GM18511 (cell line): ENCODE measurements around the gene REG1A.

ENCODE experiments used
- ATAC-seq: cut with Tn5 transposase; IDR thresholded peaks from one replicate; pipeline ENCODE4 v1.9.1; 2021; ENCODE audit warnings: mild to moderate bottlenecking, moderate library complexity; ENCODE audit not compliant: unreplicated experiment

REG1A gene, protein sequence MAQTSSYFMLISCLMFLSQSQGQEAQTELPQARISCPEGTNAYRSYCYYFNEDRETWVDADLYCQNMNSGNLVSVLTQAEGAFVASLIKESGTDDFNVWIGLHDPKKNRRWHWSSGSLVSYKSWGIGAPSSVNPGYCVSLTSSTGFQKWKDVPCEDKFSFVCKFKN

DNA sequence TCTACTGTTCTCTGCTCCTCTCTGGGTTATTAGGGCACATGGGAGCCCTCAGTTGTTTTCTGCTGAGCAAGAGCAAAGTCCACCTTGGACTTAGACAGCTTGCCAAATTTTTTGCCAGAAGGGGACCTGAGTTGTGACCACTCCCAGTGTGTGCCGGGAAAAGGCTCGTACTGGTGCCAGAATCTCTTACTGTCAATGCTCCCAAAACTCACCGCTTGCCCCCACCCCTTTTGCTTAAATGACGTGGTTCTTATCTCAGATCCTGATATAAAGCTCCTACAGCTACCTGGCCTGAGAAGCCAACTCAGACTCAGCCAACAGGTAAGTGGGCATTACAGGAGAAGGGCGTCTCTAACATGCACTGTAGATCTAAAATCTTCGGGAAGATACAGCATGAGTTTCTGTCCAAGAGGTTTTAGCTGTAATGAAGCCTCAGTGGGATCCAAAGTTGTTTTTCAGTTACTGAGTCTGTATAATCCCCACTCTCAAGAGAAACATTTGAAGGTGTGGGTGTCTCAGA, at the start of gene REG1A:
REG1A (plus strand) TSS at position 295 of the 520 bp plus-strand sequence. CDS start 374 bp downstream, outside the sequence.
- no peak for ATAC-seq

- ATAC-seq: no peak
Observed at GRCh38 chr2:79071078-79071477, 49.2 kb upstream of the REG1A start.

DNA sequence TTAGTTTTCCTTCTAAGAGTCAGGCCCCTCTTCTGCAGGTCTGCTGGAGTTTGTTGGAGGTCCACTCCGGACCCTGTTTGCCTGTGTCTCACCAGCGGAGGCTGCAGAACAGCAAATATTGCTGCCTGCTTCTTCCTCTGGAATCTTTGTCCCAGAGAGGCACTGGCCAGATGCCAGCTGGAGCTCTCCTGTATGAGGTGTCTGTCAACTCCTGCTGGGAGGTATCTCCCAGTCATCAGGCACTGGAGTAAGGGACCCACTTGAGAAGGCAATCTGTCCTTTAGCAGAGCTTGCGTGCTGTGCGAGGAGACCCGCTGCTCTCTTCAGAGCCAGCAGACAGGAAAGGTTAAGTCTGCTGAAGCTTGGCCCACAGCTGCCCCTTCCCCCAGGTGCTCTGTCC, 37.3 kb upstream of the REG1A start:
- no peak for ATAC-seq

DNA sequence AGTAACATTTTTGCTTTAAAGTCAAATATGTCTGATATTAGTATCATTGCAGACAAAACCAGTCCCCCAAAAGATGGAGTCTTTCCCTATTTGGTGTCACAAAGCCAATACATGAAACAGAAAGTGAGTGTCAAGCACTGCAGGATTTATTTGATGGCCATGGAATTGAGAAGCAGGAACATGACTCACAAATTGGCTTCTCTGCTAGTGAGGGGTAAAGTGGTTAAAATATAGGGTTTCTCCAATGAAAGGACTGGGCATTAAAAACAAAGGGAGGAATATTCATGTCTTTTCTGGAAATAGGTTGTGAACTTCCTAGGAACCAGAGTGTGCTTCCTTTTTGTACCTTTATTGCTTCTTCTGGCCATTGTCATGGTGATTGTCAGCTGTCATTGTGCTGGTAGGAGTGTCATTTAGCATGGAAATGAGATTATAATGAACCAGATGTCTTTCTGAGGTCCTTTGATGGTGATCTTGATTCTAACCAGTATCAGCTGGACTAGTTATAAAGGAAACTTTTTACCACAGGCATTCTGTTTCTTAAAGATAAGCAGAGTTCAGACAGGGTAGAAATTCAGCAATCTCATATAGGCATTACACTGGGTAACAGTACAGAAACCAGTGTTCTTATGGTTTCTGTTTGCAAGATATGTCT, 36.6 kb upstream of the REG1A start:
- ATAC-seq: no peak

- ATAC-seq: no peak
Observed at GRCh38 chr2:79084495-79085135, 35.7 kb upstream of the REG1A start.

GRCh38 chr2:79085382-79085781, 34.9 kb upstream of the REG1A start:
- ATAC-seq: no peak

GRCh38 chr2:79086255-79086654, 34.0 kb upstream of the REG1A start:
- ATAC-seq: no peak

DNA sequence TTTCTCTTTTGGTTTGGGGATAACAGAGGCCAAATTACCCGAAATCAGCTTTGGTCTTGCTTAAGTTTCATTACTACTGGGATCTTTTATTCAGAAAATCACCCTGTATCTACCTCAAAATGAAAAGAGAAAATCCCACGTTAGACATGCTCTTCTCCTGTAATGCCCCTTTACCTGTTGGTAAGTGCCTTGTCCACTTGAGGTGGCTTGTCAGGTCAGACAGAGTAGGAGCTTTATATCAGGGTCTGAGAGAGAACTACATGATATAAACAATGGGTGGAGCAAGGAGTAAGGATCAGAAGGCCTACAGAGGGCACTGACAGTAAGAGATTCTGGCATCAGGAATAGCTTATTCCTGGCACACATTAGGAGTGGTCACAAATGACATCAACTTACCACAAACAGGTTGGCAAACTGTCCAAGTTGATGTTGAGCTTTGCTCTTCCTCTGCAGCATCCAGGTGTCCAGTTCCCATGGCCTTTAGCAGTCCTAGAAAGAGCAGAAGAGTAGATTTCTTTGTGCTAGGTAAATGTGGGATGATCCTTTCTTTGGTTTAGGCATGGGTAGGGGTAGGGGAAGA, 32.4 kb upstream of the REG1A start, which contains the start of gene REG1B:
REG1B (minus strand) TSS at position 209 of the 580 bp plus-strand sequence. CDS start 381 bp downstream, outside the sequence.
- ATAC-seq: no peak

GRCh38 chr2:79090693-79091092, 29.6 kb upstream of the REG1A start:
- no peak for ATAC-seq

DNA sequence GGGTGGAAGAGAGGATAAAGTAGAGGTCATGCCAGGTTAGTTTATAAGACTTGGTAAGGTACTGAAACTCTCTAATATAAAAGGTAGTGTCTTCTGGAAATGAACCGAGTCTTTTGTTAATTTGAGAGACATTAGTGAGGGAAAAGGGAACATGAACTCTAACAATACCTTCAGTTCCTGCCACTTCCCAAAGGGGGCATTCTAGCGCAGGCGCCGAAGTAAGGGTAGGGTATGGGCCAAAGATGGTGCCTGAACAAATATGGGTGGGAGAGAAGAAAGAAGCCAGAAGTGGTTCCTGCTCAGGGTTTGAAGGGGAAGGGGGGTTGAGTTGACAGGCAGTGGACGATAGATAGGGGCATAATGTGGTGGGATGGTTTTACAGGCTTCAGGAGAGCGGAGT, 22.4 kb upstream of the REG1A start:
- no peak for ATAC-seq

- ATAC-seq: no peak
Observed at GRCh38 chr2:79099140-79099686, 21.1 kb upstream of the REG1A start.

GRCh38 chr2:79100285-79100684, 20.0 kb upstream of the REG1A start:
- ATAC-seq: no peak

DNA sequence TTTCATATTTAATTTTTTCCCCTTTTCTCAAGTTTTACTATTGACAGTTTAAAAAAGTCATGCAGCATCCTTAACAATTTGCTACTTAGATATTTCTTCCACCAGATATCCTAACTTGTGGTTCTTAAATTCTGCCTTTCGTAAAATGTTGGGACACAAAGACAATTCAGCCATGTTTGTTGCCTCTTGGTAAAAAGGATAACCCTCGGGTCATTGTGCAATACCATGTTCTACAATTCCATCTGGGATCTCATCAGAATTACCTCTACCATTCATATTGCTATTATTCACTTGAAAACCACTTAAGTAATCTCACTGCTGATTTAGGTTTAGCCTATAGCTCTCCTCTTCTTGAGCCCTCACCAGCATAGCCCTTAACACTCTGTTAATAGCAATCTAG, 19.3 kb upstream of the REG1A start:
- no peak for ATAC-seq

DNA sequence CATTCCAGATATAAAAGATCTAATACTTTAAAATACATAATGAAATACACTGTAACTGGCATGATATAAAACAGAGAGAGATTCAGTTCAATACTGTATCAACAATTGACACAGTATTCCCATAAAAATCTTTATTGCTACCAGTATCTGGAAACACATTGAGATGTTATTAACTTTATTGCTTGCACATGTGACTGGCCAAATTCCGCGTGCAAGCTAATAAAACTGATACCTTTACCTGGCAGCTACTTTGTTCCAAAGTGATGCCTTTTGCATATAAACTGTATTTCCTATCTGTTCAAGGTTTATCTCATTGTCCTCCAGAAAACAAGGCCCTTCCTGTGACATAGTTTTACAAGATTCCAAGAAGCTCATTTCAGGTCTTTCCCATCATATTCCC, 17.1 kb upstream of the REG1A start:
- no peak for ATAC-seq

DNA sequence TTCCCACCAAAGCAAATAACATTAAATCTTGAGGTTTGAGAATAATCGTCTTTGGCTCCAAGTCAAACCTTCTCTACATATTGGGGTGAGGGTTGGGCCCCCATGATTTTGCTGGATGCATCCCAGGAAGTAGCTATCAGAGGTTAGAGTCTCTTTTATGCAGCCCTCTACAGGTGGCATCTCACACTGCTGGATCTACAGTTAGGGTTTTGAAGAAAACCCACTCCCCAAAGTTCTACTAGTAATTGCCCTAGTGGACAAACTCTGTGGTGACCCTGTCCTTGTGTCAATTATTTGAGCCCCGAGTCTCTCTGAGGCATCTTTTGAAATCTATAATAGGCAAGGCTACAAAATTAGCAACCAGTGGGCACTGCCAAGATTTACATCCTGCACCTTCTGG, 15.0 kb upstream of the REG1A start:
- no peak for ATAC-seq

- ATAC-seq: no peak
Observed at GRCh38 chr2:79112269-79112668, 8.0 kb upstream of the REG1A start.

DNA sequence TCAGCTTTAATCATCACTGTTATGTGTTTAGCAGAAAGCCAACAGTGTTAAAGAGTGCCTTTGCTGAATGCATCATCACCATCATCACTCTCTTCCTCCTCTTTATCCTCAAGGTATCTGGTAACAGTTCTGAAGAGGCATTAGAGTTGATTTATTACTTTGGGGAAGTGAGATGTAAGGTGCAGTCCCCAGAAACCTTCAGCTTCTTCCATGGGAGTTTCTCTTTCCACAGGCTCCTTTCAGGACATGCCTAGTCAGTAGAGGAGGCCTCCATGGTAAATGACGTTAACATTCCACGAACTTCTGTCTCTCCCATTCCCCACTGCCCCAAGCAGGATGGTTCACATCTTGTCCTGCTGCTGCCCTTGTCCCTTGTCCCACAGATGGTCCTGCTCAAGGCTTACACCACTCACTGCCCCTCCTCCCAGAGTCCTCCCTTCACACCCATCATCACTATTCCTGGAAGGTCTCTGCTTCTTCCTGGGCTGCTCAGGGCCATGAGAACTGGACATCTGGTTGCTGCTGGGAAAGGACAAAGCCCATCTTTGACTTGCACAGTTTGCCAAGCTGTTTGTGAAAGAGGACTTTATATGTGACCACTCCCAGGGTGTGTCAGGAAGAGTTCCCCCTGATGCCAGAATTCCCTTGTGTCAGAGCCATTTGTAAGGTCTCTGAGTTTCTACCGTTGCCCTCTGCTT, 5.3 kb upstream of the REG1A start:
- no peak for ATAC-seq

GRCh38 chr2:79116997-79117928, 3.0 kb upstream of the REG1A start:
- ATAC-seq: no peak

DNA sequence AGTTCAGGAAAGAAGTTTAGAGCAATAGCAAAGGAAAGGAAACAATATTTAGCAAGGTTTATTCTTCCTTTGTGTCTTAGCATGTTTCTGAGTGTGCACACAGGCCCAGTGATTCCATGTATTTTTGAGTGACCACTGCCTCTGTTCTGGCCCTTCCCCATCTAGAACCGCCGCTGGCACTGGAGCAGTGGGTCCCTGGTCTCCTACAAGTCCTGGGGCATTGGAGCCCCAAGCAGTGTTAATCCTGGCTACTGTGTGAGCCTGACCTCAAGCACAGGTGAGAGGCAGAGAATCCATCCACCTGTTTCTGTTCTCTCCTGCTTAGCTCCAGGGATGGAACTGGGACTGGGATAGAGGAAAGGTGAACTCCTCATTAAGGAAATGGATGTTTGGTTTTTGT, 2.4 kb downstream of the REG1A start:
- ATAC-seq: no peak
